T-helper 2 cell treated with Interferon-gamma antibody and Interleukin-4, amounts not matched to agents 100 ng/mL and 5 ng/mL, for 36 hours (primary cell): ENCODE data around the gene ATG4A. TPM values are rescaled to one million over a fixed set of nuclear protein-coding genes. Genes with fewer than 3 reads are reported as not detected.

ENCODE experiments used
- intact Hi-C: fragments of 100-400 bp; cut with micrococcal nuclease; formaldehyde crosslinking; loops from one replicate; pipeline ENCODE4 v1.15.1; 2023
- total RNA-seq: library from RNA; stranded (reverse); gene quantifications from 2 replicates; pipeline ENCODE4 v1.2.3, GENCODE V29; 2022

The ATG4A gene
- total RNA-seq, 1 donor from 2014 or later = 11.1 TPM

DNA sequence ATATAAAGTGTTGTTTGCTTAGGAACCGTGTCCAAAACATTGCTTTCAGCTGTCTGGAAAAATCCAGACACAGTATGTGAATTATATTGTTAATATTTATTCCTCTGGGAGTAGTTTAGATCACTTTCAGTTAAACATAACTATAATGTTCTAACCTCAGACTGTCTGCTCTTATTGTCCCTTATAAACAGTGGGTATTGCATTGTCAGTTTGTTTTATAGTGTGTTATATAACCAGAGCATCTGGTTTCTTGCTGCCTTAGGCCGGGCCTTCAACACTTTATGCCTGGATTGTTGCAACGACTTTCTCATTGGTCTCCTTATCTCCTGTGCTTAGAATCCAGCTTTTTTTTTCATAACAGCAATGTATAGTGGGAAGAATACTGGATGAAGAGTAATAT, 26.4 kb downstream of the ATG4A start:
- intact Hi-C loops = no loop called here

DNA sequence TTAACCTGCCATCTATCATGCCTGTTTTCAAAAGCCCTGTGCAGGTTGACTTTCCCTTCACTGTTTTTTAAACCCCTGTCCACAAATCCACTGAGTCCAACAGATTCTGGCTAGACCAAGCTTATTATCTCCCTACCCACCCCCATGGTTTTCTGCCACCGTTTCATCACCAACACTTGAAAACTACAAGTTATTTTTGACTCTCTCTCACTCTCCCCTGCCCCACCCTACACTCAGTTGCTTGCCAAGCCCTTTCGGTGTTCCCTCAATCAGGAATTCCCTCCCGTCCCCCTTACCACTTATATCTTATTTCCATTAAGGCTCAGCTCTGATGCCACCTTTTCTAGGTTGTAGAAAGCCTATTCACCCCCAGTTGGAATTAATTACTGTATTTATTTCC, 29.7 kb downstream of the ATG4A start:
- intact Hi-C loops = no loop called here

DNA sequence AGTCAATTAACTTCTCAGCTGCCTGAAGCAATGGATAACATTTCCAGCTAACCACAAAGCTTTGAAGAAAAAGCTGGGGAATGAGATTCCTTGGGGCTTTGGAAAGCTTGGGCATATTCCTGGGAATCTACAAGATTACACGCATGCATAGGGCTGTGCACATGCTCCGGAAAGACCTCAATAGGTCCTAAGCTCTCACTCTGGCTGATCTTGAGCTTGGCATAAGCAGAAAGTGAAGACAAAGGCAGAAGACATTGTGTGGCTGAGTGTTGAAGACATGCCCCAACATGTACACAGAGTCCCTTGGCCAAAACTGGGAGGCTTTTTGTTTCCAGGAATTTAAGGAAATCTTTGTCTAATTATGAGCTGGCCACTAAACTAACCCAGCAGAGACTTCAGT, 31.2 kb downstream of the ATG4A start:
- intact Hi-C loops = no loop called here

DNA sequence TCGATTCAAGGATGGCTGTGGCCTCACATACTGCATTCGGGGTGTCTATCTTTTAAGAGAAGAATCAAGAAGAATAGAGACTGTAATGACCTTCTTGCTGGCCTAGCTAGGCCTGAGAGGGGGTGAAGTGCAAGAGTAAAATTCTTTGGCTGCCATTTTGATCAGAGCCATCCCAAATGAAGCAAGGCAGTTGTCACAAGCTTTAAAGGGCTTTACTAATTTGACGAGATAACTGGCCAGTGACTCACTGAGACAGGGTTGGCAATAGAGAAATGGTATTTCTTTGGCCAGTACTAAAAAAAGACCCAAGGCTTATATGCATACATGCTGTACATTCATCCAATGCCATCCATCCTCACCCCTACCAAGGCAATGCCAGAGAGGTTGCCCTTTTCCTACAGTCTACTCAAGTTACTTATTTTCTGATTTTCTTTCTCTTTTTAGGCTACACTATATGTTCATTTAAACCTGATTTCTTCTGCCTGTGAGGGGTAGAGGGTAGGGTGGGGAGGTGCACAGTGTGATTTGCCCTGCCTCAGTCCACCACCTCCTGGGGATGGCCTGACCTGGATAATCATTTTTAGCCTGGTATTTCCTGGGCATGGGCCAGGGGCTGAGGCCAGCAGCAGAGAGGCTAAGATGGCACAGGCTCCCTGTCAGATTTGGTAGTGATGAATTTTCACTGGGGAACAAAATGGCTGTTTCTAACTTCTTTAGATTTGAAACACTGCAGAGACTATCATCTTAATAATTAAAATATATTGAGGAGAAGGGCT, 32.2 kb downstream of the ATG4A start:
- intact Hi-C loops = no loop called here

DNA sequence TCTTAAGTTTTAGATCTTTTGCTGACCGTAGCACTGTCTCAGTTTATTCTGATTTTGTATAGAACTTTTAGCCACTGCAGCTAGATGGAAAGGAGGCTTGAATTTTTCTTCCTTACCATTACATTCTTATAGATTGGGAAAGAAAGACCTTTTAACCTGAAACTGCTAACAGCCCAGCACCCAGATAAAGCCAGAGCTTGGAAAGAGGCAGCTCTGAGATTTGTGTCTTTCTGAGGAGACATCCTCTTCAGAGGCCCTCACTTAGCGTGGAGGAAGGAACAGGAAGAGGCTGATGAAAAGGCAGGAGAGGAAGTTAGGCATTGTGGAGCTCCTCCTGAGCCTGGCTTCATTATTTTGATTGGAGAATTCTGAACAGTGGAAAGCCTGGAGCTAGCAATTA, 35.1 kb downstream of the ATG4A start:
- intact Hi-C loops = no loop called here

DNA sequence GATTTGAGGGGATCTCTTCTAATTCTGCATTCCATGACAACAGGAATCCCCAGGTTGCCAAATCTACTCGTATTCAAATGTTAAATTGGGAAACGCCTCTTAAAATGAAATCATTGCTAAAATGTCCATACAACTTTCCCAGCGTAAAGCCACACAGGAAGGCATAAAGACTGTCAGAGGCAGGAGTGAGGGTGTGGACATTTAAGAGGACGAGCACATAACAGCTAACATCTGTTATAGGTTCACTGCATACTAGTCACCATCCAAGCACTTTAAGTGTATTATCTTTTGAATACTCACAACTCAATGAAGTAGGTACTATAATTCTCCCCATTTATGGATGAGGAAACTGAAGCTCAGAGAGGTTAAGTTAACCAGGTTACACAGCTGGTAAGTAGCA, 35.6 kb downstream of the ATG4A start:
- intact Hi-C loops = no loop called here

DNA sequence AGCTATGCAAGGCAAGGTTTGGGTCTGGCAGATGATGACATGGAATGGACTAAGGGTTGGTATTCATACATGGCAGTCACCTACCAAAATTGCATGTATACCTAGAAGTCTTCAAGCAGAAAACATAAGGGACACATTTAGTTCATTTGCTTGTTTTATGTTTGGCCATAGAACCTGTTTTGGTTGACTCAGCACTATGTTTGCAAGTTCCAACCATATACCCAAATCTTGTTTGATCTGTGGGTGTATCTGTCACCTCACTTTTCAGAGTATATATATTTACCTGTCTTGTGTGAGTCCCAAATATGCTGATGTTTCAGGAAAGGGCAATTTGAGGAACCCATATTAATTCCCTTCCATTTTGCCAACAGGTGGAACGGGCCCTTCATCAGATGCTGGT, 39.3 kb downstream of the ATG4A start:
- intact Hi-C loops = no loop called here

DNA sequence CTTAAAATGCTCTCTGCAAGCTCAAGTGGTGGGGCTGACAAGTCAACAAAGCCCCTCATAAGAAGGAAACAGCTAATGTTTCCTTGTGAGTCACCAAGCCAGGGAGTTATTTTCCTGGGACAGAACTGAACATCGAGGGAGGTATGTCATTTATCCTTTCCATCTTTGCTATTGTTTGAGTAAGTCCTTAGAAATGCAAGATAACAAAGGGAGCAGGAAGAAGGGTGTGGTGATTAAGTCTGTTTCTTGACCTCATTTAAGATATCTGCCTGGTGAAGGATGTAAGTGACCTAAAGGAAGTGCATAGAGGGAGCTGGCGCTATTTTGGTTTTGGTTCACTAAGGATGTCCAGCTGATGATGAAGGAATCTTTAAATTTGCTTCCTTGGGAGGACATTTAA, 39.9 kb downstream of the ATG4A start:
- intact Hi-C loops = no loop called here

DNA sequence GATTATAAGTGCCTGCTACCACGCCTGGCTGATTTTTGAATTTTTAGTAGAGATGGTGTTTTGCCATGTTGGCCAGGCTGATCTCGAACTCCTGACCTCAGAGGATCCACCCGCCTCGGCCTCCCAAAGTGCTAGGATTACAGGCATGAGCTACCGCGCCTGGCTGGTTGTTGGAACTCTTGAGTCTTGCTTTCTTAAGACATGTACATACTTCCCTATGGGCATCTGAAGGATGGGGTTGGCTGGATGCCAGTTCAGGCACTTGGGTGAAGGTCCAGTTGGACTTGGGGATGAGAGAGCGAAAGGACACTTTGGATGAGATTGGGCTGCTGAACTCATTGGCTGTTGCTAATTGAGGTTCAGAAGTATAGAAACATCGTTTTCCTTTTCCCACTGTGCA, 40.5 kb downstream of the ATG4A start:
- intact Hi-C loops = no loop called here

DNA sequence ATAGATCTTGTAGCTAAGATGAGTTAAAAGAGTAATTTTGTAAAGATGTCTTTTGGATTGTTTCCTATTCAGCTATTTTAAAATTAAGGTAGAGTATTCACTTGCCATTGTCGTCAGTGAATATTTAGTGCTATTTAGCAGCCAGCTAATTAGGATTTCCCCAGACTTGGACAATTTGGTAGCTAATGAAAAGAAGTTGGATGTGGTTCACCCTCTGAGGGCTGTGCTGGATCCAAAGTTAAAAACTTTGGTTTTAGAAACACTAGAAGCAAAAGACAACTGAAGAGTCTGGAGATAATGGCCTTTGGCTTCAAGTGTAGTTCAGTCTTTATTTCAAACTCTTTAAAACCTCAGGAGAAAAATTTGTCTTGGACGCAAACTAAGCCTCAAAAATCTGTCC, 41.3 kb downstream of the ATG4A start:
- intact Hi-C loops = no loop called here

DNA sequence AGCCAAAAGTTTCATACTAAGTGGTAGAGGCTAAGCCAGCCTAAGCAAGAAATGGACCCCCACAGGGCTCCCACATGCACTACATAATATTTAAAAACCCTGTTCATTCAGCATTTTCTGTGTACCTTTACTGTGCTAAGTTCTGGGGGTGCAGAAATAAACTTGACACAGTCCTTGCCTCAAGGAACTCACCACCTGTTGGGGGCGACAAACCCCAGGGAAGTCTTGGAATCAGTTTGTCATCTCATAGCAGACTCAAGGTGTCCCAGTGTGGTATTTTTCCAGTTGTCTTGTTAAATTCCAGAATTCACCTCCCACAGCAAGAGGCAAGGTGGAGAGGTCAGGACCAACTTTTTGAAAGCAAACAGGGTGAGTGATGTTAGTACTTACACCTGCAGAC, 43.1 kb downstream of the ATG4A start:
- intact Hi-C loops = no loop called here

DNA sequence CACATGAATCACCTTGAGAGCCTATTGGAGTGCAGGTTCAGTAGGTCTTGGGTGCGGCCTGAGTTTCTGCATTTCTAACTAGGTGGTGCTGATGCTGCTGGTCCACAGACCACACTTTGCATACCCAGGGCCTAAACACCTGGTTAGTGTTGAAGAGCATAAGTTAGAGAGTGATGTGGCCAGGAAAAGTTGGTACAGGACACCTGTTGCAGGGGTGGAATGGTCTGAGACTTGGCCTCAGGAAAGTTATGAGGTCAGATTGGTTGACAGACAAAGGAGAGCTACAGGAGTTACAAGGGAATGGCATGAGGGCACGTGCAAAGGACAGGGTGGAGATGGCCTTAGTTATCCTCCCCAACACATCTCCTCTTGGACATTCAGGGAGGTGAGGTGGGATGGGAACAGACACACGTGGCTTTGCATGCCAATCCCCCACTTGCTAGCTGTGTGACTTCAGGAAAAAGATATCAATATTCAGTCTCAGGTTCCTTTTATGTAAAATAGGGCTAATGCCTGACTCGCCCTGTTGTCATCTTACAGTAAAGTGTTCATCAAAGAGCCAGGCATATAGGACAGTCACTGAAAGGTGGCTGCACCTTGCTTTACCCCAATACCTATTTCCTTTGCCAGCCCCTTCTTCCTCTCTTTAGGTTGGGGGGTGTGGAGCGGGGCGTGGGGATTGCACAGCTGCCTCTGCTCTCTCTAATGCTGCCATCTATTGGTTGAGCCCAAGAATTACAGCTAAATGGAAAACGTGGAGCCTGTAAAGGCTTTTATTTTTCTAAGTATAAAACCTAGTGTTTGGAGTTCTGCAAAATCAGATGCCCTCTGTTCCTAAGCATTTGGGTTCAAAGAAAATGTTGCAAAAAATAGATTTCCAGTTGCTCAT, 47.5 kb downstream of the ATG4A start:
- intact Hi-C loops = loop anchor here (1.0 kb wide), 1 partner anchor 119 kb away; no protein-coding TSS in a partner anchor

DNA sequence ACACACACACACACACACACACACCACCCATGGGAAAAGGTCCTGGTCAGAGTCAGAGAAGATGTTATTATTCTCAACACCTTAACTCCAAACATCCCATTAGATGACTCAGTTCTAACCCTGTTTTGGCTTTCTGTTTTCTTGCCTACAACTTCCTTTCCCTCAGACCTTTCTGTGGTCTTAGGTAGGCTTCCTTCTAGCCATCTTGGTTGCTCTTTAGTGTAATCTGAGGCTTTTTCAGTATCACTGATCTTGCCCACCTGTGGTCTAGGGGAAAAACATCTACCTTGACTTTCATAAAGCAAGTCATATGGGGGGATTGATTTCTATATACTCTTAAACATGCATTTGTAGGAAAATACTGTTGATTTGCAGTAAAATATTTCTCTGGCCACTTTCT, 56.9 kb downstream of the ATG4A start:
- intact Hi-C loops = no loop called here

DNA sequence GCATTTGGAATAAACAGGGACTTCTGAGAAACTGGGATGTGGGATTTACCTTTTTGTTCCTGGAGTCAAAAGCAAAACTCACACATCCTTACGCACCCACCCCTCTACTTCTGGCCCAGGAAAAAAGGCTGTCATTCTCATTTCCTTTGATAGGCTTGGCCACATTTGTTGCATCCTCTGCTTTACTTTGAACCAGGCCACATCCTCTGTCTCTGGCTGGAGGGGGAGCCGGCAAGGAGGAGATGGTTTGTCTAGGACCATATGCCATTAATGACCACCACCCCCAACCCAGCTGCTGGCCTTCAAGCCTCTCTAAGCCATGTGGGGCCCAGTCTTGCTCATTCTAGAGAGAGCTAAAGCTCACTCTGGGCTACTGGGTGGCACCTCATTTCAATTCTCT, 64.5 kb downstream of the ATG4A start:
- intact Hi-C loops = no loop called here

DNA sequence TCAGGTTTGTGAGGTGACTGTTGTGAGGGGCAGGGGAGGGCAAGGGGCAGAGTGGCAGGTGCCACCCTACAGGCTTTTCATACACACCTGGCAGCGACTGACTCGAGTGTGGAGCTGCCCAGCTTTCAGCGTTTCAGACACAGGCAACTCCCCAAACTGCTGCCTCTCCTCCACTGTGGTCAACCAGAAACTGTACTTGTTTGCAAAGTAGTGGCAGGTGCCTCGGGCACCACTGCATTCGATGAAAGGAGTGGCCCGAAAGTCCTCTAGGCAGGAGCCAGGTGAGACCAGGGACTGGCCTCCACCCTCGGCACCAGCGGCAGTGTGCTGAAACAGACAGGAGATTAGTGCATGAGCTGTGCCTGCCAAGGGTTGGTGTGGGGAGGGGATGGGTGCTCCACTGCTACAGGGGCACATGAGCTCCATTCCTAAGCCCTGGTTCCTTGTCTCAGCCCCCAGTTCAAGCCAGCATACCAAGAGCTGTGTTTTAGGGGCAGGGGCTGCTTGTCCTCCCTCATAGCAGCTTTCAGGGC, 65.4 kb downstream of the ATG4A start:
- intact Hi-C loops = no loop called here

DNA sequence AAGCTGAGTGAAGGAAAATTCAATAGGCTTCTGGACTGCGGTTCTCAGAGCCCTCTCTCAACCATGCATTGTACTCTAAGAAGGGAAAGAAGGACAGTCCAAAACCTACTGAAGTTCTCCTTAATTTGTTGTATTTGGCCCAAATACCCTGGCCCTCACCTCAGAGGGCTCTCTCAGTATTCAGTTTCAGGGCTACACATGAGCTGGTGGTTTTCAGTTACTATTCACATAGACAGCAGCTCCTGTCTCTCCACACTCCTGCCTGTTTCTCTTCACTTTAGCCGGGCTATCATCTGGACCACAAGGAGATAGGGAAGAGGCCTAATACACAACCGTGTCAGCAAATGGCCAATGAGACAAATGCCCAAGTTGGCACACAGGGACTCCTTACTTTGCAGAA, 66.0 kb downstream of the ATG4A start:
- intact Hi-C loops = no loop called here

DNA sequence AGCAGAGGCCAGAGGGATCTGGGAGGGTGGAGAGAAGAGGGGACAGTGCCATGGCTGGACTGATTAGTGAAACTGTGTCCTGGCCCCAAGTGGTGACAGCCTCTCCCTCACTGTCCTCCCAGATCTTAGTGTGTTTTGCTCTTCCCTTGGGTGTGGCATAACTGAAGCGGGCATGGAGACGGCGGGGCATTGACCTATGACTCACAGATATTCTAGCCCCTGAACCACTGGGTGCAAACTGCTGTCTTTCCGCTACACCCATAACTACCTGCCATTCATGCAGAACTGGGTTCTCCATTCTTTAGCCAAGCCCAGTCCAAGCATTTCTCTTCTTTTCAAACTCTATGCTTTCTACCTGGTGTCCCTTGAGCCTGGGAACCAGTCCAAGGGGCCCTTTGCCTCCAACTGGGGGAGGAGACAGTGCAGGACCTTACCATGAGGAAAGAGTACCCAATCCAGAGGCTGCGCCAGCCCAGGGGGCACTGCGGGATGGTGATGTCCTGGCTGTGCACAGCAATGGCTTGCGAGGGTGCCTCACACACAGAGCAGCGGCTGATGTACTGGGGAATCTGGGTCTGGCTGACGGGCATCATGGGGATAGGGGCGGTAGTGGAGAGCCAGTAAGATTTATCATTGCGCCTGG, 67.6 kb downstream of the ATG4A start:
- intact Hi-C loops = no loop called here

DNA sequence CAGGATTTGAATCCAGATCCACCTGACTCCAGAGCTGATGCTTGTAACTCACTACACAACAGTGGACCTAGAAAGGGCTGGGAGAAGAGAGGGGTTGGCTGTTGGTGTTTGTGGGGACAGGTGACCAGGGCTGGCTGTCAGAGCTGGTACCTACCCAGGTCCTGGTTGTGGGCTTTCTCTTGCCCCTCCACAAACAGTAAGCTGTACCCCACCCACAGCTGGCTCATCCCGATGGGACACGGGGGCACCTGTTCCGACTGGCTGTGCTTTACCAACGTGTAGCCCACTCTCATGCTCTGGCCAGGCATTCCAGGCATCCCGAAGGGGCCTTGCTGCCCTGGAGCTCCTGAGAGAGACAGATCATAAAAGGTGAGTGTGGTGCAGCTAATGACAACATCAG, 68.7 kb downstream of the ATG4A start:
- intact Hi-C loops = no loop called here

DNA sequence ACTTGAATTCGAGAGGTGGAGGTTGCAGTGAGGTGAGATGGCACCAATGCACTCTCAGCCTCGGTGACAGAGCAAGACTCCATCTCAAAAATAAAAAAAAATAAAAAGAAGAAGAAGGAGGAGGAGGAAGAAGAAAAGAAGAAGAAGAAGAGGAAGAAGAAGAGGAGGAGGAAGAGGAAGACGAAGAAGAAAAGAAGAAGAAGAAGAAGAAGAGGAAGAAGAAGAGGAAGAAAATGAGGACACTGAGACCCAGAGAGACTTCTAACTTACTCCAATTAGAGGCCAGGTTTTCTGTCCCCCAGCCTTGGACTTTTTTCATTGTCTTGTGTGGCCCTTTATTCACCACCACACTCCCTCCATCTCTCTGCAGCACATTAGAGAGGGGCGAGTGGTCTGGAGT, 70.7 kb downstream of the ATG4A start:
- intact Hi-C loops = no loop called here

DNA sequence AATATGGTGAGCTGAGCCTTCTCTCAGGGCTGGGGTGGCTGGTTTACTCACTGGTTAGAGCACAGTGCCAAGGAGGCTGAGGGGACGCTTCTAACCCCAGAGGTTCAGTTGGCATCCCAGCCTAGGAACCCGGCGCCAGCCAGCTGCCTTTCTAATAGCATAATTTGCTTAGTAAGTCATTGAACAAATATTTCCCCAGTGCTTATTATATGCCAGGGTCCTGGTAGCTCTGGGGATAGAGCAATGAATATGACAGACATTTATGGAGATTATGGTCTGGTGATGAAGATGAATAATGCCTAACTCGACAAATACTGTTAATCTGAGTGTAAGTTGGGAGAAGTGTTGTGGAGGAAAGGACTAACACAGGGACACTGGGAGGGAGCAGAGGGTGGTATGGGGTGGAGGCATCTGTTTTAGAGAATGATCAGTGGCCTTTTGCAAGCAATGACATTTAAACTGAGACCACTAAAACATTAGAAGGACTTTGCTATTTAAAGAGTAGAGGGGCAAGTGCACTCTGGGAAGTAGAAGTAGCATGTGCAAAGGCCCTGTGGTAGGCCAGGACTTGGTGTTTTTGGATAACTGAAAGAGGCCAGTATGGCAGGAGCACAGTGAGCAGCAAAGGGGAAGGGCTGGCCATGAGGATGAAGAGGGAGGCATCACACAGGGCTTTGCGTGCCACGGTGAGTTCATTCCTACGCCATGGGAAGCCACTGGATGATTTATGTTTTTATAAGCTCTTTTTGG, 71.9 kb downstream of the ATG4A start:
- intact Hi-C loops = no loop called here
